T-helper 2 cell (primary cell): ENCODE data around the gene ATP7B.

Experiments used
- DNase-seq, 5 experiments: peaks; one replicate each; pipeline versions ENCODE4 v3.0.0 to v3.0.0-alpha.2; 2012 to 2022

ATP7B gene

DNA sequence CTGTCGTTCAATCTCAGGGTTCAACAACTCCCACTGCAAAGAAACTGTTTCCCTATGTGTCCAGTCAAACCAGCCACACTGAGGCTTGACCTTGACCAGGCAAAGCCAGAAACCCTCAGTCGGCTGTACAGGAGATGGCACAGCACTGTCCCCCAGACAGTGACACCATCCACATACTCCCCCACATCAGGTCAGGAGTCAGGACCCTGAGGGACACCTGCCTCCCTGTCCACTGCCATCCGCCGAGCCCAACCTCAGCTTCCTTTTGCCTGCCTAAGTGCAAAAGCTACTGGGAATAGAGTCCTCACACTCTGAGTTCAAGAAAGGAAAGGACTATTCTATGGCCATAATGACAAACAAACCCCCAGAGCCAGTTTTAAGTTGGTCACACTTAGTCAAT lies 66.8 kb downstream of the ATP7B start:
- DNase-seq, result no peak

GRCh38 chr13:51943721-51944120 lies 67.5 kb downstream of the ATP7B start:
- no peak for DNase-seq

DNA sequence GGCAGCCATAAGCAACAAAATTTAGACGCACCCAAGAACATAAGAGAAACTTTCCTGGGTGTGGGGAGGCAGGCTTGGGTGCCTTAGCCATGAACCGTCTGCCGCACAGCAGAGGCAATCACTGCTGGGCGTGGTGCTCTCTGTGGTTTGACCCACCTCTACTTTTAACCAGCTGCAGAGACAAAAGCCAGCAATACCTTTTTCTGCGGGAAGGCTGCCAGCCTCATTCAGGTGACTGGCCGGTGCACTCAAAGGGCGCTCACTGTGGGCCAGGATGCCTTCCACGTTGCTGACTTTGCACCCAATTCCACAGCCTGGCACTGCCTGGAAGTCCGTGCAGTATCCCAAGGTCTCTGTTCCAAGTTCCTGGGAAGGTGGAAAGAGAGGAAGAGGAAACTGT lies 69.1 kb downstream of the ATP7B start:
- DNase-seq, result peak in 2 of 5 experiments; percentile 11 to 75

DNA sequence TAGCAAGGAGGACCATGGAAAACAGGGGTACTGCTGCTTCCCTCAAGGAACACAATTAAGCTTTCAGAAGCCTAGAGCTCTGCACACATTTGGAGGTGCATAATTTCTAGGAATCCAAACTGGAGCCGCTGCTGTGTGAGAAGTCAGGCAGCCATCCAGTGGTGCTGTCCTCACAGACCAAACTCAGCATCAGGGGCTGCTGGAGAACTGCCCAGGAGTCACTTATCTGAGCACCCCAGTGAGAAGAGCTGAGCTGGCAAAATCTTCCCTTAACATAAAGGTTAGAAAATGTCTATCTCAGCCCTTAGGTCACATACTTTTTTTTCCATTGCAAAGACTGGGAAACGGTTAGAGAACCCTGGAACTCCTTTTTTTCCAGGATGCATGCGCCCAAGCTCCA lies 72.8 kb downstream of the ATP7B start:
- no peak for DNase-seq

GRCh38 chr13:51937320-51938290 lies 73.6 kb downstream of the ATP7B start:
- no peak for DNase-seq

DNA sequence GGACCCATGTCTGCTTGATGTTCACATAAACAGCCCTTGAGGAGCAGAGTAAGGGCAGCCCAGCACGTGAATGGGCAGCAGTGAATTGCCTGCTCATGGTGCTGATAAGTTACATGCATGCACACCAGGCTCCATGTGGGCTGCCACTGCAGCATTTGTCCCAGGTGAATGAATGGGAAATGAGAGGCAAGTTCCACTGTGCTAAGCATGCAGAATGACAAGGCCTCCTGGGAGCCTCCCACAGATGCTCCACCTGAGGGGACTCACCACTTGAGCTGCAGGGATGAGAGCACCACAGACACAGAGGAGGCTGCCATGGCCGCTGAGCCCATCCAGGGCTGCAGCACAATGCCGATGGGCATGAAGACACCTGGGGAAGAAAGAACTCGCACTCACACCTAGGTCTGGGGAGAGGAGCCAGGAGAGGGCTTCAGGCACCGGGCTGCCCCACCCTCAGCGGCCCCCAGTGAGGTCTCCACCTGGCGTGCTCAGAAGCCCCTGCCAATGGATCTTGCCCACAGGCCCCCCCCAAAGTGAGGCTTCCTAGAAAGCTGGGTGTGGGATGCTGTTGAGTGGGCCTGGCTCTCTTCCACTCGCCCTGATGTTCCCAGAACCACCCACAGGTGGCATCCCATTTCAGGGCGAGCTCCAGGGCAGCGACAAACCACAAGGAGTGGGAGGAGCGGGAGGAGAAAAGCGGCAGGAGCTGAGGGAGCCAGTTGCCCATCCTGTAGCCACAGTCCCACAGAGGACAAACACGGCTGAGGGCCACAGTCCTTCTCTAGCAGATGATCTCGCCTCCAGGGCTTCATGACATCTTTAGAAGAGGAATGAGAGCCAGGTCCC lies 75.7 kb downstream of the ATP7B start:
- no peak for DNase-seq

- no peak for DNase-seq
Observed at GRCh38 chr13:51934461-51935087, 76.7 kb downstream of the ATP7B start.

GRCh38 chr13:51933466-51934058 lies 77.7 kb downstream of the ATP7B start:
- DNase-seq, result no peak

GRCh38 chr13:51932231-51932630 lies 79.0 kb downstream of the ATP7B start:
- DNase-seq, result no peak

- DNase-seq, result no peak
Observed at GRCh38 chr13:51931606-51932005, 79.6 kb downstream of the ATP7B start.

DNA sequence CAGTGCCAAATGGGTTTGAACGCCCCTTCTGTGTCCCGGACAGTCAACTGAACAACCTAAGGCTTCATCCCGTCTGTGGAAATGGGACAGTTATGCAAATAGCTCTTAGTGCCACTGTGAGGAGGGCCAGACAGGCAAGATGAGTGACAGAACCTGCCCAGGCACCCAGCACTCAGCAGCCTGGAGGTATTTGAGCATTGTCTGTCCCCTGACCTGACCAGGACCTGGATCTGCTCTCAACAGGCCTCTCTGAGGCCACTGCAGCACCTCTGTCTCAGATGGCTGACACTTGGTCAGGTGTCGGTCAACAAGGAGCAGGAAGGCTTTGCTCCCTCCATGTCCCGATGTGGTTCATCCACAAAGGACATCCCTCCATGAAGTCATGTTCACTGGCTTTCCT lies 81.6 kb downstream of the ATP7B start:
- DNase-seq, result no peak

DNA sequence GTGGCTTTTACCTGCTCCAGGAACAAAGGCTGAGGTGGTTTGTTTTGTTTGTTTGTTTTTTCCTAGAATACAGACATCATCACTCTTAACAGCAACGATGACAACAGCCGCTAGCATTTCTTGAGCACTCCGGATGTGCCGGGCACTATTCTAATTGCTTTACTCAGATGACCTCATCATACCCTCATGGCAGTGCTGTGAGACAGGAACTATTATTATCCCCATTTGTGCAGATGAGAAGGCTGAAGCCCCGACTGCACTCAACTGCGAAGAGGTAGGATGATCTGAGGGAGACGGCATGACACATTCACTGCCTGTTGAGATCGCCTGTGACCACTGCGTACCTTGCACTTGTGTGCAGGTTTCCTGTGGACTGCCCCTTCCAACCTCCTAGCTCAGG lies 83.0 kb downstream of the ATP7B start:
- no peak for DNase-seq

DNA sequence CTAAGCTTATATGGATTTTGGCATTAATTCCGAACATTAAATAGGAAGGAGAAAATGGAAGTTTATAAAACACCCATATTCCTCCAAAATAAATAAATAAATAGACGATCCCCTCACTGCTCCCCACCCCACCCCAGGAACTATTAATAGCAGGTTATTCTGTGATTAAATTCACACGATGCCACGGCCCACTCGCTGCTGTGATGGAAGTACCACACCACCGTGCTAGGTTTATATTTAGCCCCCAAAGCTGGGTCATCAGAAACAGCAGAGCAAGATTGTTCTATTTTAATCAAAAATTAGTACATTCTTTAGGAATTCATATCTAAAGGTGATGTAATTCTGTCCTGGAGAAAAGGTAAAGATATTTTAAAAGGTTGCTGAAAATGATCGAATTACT lies 84.1 kb downstream of the ATP7B start:
- DNase-seq, result no peak

GRCh38 chr13:51926528-51926885 lies 84.7 kb downstream of the ATP7B start:
- DNase-seq, result no peak

DNA sequence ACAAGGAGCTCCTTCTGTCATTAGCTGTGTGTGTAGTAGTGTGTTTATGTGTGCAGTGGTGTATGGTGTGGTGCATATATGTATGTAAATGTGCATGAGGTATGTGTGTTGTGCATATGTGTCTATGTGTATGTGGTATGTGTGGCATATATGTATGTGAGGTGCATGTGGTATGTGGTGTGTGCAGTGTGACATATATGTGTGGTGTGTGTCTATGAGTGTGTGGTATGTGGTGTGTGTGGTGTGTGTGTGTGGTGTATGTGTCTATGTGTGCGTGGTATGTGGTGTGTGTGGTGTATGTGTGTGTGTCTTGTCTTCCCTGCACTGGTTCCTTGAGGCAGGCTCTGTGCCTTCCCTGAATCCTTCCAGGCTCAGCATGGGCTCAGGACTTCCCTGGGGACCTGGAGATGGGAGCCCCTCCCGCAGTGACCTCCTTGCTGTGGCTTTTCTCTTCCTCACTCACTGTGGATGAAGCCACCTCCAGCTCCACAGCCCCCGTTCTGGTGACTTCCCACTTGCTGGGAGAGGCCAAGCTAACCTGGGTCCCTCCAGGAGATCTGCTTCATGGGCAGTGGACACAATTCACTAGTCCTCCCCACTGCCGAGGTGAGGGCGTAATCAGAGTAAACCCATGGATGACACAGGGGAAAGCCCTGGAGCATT lies 85.3 kb downstream of the ATP7B start:
- peak in 1 of 5 experiments; percentile 52 for DNase-seq

- no peak for DNase-seq
Observed at GRCh38 chr13:51924756-51925544, 86.3 kb downstream of the ATP7B start.

DNA sequence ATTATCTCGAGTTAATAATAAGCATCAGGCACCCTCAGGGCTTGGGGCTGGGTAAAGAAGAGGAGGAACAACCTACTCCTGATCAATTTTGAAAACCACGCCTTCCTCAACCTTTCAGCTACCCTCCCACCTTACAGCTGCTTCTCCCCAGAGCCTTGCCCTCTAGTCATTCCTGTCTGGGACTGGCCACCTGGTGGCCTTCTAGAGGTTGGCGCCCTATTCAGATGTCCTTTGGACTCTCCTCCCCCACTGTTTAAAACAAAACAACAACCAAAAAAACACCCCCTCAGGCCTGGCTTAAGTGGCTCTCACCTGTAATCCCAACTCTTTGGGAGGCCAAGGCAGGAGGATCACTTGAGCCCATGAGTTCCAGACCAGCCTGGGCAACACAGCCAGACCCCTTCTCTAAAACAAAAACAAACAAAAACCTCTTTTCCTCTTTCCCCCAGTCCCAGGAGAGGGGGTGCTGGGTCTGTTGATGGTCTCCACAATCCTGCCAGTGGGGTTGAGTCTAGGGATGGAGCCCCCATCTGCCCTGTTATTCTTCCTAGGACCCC lies 87.2 kb downstream of the ATP7B start:
- peak in 1 of 5 experiments; percentile 53 for DNase-seq

DNA sequence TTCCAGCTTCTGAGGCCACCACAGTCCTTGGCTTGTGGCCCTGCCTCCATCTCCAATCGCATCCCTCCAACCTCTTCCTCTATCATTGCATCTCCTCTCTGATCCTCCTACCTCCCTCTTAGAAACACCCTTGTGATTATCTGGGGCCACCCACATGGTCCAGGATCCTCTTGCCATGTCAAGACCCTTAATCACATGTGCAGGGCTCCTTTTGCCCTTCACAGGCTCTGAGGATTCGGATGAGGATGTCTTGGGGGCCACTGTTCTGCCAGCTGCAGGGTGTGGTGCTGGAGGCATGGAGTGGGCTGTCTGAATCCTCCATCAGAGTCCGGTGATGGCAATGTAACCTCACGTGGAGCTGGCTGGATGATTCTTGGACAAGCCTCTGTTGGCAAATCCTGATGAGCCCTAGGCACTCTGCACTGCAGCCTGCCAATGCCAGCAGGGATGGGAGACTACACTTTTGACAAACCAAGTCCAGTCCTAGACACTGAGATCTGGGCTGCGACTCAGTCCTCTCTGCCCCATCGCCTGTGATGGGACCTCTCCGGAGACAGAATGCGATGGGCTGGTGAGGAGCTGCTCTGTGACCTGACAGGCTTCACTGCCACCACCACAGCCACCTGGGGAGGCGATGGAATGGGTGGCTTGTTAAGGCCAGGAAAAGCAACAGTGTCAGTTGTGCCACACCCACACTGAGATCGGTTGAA lies 88.3 kb downstream of the ATP7B start:
- DNase-seq, result no peak

DNA sequence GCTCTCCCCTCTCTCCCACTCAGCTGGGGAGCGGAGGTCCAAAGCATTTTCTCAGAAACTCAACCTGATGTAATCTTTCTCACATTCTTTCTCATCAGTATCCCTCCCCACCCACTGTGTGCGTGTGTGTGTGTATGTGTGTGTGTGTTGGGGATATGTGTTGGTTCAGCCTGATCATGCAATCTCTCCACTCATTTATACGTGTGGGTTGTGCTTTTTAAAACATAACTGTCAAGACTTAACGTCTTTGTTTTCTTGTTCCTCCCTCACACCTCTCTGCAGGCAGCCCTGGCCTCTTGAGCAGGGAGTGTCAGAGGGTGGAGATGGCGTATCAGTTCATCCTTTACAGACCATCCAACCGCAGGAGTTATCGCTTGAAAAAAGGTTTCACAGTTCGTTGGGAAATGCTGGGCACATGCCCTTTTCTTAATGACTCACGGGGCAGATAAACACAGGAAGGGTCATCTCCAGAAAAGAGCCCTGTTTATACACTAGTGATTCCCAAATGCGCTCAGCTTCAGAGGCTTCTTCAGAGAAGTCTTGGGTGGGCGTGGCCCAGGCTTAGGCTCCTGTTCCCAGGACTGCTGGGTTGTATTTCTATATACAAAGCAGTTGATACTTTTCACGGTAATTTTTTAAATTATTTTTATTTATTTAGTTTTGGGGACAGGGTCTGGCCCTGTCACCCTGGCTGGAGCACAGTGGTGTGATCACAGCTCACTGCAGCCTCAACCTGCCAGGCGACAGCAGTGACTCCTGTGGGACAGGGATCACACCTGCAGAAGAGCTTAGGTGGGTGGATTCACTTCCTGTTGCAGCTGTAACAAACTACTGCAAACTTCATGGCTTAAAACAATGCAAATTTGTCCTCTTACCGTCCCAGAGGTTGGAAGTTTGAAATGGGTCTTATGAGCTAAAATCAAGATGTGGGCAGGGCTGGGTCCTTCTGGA lies 89.2 kb downstream of the ATP7B start:
- DNase-seq, result peak in 1 of 5 experiments; percentile 87
